Stimulated activated CD8-positive, alpha-beta memory T cell treated with anti-CD3 and anti-CD28 coated beads, Interleukin-15, amount 100 ng/mL, for 48 hours (primary cell): Measurements from ENCODE around the gene FGF1.
A peak's percentile ranks its signal among the peaks of the same experiment; 100 is the strongest.

Experiments
- DNase-seq, 2 donors: peaks; one replicate each; pipeline ENCODE4 v3.0.0-alpha.2; 2020; ENCODE audit warnings: low read depth in 2 of 2

Gene FGF1

DNA sequence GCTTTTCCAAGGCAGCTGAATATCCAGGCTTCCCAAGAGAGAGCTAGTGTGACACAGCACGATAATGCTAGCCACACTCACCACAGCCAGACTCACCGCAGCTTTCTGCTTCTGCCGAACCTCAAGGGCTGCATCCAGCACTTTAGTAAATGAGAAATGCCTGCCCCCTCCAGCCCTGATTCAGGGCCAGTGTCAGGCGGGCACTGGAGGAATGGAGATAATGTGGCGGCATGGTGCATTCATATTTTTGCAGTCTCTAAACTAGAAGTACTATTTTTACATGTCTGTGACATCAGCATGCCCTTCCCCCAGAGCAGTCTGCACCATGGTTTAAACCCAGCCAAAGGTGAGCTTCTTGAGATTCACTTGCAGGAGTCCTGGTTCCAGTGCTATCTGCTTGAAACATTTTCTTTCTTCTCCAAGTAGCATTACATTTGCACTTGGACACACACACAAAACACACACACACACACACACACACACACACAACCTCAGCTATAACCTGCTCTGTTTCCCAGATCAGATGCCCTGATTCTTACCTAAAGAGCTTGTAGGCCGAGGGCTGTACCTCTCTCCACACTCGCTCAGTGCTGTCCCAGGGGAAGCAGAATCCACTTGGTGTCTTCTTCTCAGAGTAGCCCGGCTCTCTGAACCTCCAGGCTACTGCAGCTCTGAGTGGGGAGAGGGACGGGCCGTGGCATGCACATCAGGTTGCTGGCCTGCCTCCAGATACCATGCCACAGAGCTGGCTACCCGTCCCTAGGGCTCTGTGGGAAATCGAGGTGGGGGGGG is at the start of gene FGF1:
Gene FGF1 (minus strand): TSS at position 673 of the 792 bp plus-strand sequence. CDS start 71,963 bp downstream, outside the sequence.
- DNase-seq = no peak

DNA sequence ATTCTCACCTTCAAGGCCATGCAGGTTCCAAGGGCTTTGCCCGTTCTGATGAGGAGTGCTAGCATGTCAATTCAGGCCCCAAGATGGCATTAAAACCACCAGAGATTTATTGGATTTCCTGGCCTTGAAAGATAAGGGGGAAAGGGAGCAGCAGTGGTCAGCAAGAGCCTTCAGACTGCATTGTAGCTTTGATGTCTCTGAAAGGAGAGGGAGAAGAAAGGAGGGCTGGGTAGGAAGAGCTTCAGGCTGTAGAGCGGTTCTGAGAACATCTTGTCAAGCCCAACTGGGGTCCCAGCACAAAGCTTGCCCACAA is 41.8 kb upstream of the FGF1 start:
- DNase-seq = no peak

- DNase-seq = no peak
Measured at GRCh38 chr5:142726188-142726731, 40.4 kb upstream of the FGF1 start.

DNA sequence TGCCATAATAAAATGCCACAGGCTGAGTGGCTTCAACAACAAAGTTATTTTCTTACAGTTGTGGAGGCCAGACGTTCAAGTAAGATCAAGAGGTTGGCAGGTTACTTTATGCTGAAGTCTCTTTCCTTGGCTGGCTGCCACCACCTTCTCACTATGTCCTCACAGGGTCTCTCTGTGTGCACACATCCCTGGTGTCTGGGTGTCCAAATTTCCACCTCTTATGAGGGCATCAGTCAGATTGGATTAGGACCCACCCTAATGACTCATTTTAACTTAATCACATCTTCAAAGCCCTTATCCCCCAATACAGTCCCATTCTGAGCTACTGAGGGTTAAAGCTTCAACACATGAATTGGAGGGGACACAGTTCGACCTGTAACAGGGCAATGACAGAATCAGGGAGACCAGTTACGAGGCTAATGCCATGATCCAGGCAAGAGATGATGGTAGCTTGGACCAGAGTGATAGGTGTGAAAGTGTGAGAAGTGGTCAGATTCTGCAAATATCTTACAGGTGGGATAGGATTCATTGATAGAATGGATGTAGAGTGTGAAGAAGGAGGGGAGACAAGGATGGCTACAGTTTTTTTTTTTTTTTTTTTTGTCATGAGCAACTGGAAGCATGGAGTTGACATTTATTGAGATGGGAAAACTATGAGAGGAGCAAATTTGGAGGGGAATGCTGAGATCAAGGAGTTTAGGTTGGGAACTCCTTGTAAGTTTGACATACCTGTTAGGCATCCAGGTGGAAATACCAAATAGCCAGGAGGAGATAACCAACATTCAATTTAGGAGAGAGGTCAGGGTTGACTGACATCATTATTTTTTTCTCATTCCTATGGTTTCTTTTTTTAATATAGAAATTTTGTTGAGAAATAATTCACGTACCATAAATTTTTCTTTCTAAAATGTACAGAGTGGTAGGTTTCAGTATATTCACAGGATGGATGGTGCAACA is 39.6 kb upstream of the FGF1 start:
- no peak for DNase-seq

GRCh38 chr5:142724821-142725220 is 38.9 kb upstream of the FGF1 start:
- no peak for DNase-seq

GRCh38 chr5:142722896-142723295 is 37.0 kb upstream of the FGF1 start:
- DNase-seq = no peak

- no peak for DNase-seq
Measured at GRCh38 chr5:142722146-142722545, 36.3 kb upstream of the FGF1 start.

DNA sequence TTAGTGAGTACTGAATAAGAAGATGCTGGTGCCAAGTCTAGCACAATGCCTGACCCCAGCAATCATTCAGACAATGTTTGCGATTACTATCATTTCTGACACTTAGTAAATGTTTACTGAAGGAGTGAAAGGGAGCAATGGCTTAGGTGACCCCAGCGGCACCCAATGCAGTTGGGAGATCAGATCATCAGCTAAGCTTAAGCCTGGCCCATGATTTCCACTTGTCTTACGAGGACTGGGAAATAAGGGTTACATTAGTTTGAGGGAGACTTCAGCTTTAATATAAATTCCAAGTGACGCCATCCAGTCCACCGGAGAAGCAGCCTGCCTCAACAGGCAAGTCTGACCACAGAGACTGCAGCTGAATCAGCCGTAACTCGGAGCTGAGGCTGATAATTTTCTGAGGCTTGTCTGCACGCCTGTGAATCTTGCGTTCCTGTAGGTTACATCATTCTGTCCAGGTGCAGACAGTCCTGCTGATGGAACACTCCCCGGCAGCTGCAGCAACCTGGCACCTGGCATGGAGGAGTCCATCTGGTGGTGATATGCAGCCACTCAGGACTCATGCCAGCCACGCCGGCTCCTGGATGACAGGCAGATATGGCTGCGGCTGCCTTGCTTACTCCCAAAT is 34.9 kb upstream of the FGF1 start:
- DNase-seq = no peak

DNA sequence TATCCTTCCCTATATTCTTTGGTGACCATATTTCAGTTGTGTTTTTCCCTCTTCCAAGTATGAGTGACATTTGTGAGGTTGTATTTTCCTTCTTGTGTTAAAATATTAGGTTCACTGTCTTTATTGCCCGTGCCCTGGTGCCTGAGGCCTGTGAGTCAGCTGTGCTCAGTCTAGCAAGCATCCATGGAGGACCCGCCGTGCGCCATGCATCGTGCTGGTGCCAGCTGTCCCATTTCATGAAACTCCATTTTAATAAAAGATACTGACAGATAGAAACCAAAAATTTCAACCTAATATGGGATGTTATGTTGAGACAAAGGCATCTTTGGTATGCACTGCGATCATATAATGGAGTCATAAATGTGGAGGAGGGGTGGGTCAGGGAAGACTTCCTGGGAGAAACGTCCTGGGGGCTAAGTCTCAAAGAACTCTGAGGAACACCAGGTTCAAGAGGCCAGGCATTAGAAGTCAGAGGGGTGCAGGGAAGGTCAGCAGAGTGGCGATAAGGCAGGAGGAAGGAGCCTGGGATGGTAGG is 34.0 kb upstream of the FGF1 start:
- DNase-seq = no peak

DNA sequence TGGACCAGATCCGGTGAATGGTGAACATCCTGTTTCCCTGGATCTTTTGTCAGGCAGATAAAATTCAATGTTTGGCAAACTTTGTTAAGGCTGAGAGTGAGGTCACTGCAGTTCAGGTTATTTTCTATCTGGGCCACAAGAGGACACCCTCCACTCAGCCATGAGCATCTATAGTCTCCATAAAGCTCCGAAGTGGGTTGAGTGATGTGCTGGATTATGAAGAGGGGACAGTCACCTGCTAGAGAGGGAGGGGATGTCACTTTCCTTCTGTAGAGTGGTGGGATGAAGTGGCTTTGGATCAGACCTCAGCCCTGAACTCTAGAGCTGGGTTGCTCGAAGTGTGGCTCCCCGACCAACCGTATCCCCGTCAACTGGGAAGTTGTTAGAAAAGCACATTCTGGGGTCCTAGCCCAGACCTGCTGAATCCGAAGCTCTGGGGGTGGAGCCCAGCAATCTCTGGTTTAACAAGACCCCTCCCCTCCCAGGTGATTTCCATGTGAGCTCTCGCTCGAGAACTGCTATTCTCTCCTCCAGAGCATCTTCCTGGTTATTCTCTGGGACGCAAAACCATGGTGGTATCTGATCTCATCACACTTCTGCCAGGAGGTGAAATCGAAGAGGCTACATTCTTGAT is 31.8 kb upstream of the FGF1 start:
- DNase-seq = no peak

DNA sequence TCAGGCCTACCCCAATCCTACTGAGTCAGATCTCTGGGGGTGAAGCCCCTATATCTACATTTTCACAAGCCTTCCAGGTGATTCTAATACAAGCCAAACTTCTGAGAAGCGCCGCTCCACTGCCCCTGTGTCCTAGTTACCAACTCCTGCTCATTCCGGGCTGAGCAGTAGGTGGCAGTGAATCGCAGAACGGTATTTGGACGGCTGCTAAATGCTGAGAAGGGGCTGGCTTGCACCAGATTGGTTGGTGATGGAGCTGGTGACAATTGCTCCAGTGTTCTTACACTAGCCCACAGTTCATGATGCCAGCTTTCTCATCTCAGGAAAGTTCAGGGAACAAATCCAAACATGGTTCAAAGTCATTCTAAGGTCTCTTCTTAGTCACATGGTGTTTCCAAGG is 31.1 kb upstream of the FGF1 start:
- no peak for DNase-seq

- DNase-seq = no peak
Measured at GRCh38 chr5:142715291-142715690, 29.4 kb upstream of the FGF1 start.

- peak; percentile 79 to 82 for DNase-seq
Measured at GRCh38 chr5:142713121-142713706, 27.3 kb upstream of the FGF1 start.

- DNase-seq = no peak
Measured at GRCh38 chr5:142703153-142703552, 17.3 kb upstream of the FGF1 start.

DNA sequence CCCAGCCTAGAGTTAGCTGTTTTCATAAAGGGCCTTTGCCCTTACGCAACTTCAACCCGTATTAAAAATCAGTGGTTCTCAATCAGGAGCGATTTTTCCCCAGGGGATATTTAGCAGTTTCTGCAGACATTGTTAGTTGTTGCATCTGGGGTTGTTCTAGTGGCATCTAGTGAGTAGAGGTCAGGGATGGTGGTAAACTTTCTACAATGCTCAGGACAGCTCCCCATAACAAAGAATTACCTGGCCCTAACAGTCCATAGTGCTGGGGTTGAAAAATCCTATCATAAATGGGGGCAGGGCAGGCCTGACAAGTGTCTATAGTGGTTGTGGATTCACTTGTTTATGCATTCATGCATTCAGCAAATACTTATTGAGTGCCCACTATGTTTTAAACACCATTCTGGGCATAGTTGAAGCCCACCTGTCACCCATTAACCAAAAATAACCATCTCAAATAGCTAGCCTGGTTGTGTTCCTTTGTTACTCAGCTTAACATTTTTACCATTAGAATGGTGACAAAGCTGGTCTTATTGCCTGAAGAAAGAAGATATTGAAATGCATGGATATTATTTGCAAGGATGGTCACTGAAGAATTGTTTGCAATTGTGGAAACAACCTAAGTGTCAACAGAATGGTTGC is 15.9 kb upstream of the FGF1 start:
- no peak for DNase-seq

DNA sequence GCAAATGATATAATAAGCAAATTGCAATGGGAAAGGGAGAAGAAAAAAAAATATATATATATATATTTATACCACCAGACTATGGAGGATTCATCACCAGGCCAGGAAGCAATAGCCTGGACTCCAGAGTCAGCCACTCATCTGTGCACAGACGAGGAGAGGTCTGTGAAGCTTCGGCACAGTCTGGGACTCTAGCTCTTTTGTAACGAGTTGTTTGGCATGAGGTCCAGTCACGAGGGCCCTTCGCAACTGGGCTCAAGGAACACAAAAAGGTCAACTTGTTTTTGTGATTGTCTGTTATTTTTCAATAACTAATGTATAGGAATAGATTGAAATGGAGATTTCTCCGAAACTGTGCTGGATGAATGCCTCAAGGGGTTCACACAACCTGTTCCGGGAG is 14.7 kb upstream of the FGF1 start:
- DNase-seq = no peak

DNA sequence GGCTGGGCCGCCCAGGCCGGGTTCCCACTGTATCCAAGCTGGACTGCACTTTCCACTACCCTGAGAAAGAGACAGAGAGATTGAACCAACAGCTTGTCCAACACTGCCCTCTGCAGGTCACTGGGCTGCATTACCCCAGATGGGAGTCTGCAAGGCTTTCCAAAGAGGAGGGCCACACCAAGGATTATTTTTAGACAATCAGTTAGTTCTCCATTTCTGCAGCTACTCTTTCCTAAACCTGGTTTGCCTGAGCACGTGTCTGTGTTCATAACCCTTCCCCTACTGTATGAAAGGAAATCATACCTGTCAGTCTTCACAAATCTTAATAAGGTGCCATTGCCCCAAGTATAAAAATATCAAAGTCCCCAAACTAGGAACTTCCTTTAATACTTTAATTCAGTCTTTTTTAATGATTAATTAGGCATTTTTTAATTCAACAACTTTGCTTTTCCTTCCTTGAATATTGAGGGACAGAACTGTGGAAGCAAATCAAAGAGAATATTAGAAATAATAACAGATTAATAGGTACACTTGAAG is 13.4 kb upstream of the FGF1 start:
- peak; percentile 48 to 49 for DNase-seq

GRCh38 chr5:142698447-142699183 is 12.7 kb upstream of the FGF1 start:
- DNase-seq = no peak
